Adrenal gland (tissue), 12 donors: ENCODE measurements around the gene CEACAM18. TPM values are rescaled to one million over a fixed set of nuclear protein-coding genes. Genes with fewer than 3 reads are reported as not detected.

Source experiments
- DNase-seq, 7 donors: peaks; one replicate each; pipeline ENCODE4 v3.0.0-alpha.2; 2019 to 2020
- H3K27ac ChIP-seq, 5 donors: fragments of 200-600 bp; sonication (generic) in 4 of 5; 1 replicate in 3 of 5; 2 replicates in 2 of 5; pipeline versions ENCODE4 v1.5.1 to v1.8.0; 2016 to 2020; ENCODE audit warnings: mild to moderate bottlenecking in 1 of 5
- H3K27me3 ChIP-seq: fragments of 200-600 bp; 2 replicates; pipeline ENCODE4 v1.8.0; 2021
- H3K36me3 ChIP-seq, 2 donors: fragments of 200-600 bp; replicated peaks in 1 of 2; 1 replicate in 1 of 2; 2 replicates in 1 of 2; pipeline versions ENCODE4 v1.5.1 to v1.8.0; 2018 to 2022
- H3K4me1 ChIP-seq, 2 donors: fragments of 200-600 bp; replicated peaks in 1 of 2; 1 replicate in 1 of 2; 2 replicates in 1 of 2; pipeline versions ENCODE4 v1.5.1 to v1.8.0; 2018 to 2021
- H3K4me3 ChIP-seq, 4 donors: fragments of 200-600 bp; sonication (generic) in 3 of 4; one replicate each; pipeline ENCODE4 v1.5.1; 2016 to 2018
- H3K9me3 ChIP-seq, 3 donors: fragments of 200-600 bp; sonication (generic) in 1 of 3; replicated peaks in 1 of 3; 1 replicate in 2 of 3; 2 replicates in 1 of 3; pipeline versions ENCODE4 v1.5.1 to v1.8.0; 2016 to 2021
- CTCF ChIP-seq, 6 experiments: fragments of 450-650 bp in 4 of 6; fragments of 200-600 bp in 2 of 6; sonication (generic) in 1 of 6; IDR thresholded peaks; 1 replicate in 5 of 6; 2 replicates in 1 of 6; pipeline versions ENCODE4 v1.5.1 to v1.8.0; 2016 to 2021; ENCODE audit warnings: antibody characterized with exemption in 6 of 6, mild to moderate bottlenecking in 2 of 6, moderate library complexity in 1 of 6
- POLR2A ChIP-seq, 2 donors: fragments of 450-650 bp; IDR thresholded peaks; one replicate each; pipeline ENCODE4 v1.6.1; 2017; ENCODE audit warnings: antibody characterized with exemption in 2 of 2, mild to moderate bottlenecking in 2 of 2, moderate library complexity in 1 of 2
- WGBS, 4 donors: extraction: QIAGEN DNeasy Blood & Tissue Kit in 2 of 4; methylation state at CpG; one replicate each; pipeline versions ENCODE4 v1.1.5 to v1.1.7; 2013 to 2017; 5-methylcytosine and 5-hydroxymethylcytosine counted together
- intact Hi-C, 2 donors: fragments of 100-400 bp; cut with DNase I; formaldehyde crosslinking; loops; one replicate each; pipeline versions ENCODE4 v1.14.1 to v1.15.0; 2022 to 2023
- polyA plus RNA-seq, 3 donors: library from polyadenylated mRNA; stranded (reverse); fragments of 200-250 nt in 2 of 3; fragments of 350-450 nt in 1 of 3; fragmentation: Illumina TruSeq in 1 of 3; extraction: RNeasy Lipid Tissue Mini Kit (QIAGEN cat#74804) in 1 of 3; gene quantifications; one replicate each; pipeline ENCODE4 v1.2.3, GENCODE V29; 2013 to 2014
- total RNA-seq, 9 donors: library from RNA; depleted of rRNA in 4 of 9; stranded (reverse); fragments of >200 nt in 4 of 9; fragments of 120-200 nt in 1 of 9; fragmentation: NEBNext Ultra II Directional in 1 of 9; extraction: Animal tissue kit (Norgen Biotek cat#: 25700) in 1 of 9; gene quantifications; one replicate each; pipeline versions ENCODE4 v1.1.0 to v1.2.4, GENCODE V29; 2013 to 2023
- donor health status: healthy with polysubstance abuse.
- donor health status: Bipolar disorder and iron deficiency.
- donor health status: DM: yes; HTN: yes; CAD: no.
- donor health status: DM: no; HTN: no; CAD: no.
- donor health status: DM: no; HTN: no; CAD: no.
- donor health status: DM: yes; HTN: yes; CAD: no.

The CEACAM18 gene
- total and polyA plus RNA-seq, 12 donors, result not detected

- Histone ChIP-seq H3K27ac (no peak overlapping the region), H3K27me3 (peaks cover 3% of the 10 kb centered on the region), H3K36me3 (no peaks in the 10 kb centered on the region), H3K9me3 (no peaks in the 10 kb centered on the region), H3K4me3 (no peak overlapping the region), H3K4me1 (no peaks in the 10 kb centered on the region)
- TF ChIP-seq POLR2A (IDR thresholded peaks at IDR 0.05) (no peak), CTCF (IDR thresholded peaks at IDR 0.05) (no peak)
- 64 to 74% (median 68%) methylated on average over 3 of the region's 3 CpGs for WGBS, 4 donors
- intact Hi-C loops, result no loop called here
- DNase-seq, result no peak
These were observed 10.2 kb downstream of the CEACAM18 start for GRCh38 chr19:51488491-51488890.

GRCh38 chr19:51489113-51489512, 10.8 kb downstream of the CEACAM18 start:
- Histone ChIP-seq H3K36me3 (no peaks in the 10 kb centered on the region), H3K27me3 (peaks cover 3% of the 10 kb centered on the region), H3K4me1 (no peaks in the 10 kb centered on the region), H3K9me3 (no peaks in the 10 kb centered on the region), H3K4me3 (no peak overlapping the region), H3K27ac (no peak overlapping the region)
- intact Hi-C loops, result no loop called here
- TF ChIP-seq CTCF (IDR thresholded peaks at IDR 0.05) (no peak), POLR2A (IDR thresholded peaks at IDR 0.05) (no peak)
- 47 to 58% (median 51%) methylated on average over 2 of the region's 2 CpGs for WGBS, 4 donors
- no peak for DNase-seq

- intact Hi-C loops, result no loop called here
- no peak for TF ChIP-seq CTCF (IDR thresholded peaks at IDR 0.05)
- Histone ChIP-seq H3K27ac (no peak overlapping the region), H3K36me3 (no peaks in the 10 kb centered on the region), H3K4me3 (no peak overlapping the region), H3K4me1 (no peaks in the 10 kb centered on the region), H3K27me3 (no peaks in the 10 kb centered on the region), H3K9me3 (no peaks in the 10 kb centered on the region)
- 25 to 49% (median 44%) methylated on average over 13 to 14 of the region's 14 CpGs for WGBS, 4 donors
- DNase-seq, result no peak
These were observed 12.3 kb downstream of the CEACAM18 start for GRCh38 chr19:51490676-51491075.

- 45 to 73% (median 66%) methylated on average over 5 to 7 of the region's 7 CpGs for WGBS, 4 donors
- no peak for DNase-seq
- Histone ChIP-seq H3K27me3 (no peaks in the 10 kb centered on the region), H3K27ac (no peak overlapping the region), H3K4me3 (no peak overlapping the region), H3K36me3 (no peaks in the 10 kb centered on the region), H3K4me1 (no peaks in the 10 kb centered on the region), H3K9me3 (no peaks in the 10 kb centered on the region)
- intact Hi-C loops, result no loop called here
- TF ChIP-seq CTCF (IDR thresholded peaks at IDR 0.05) (no peak), POLR2A (IDR thresholded peaks at IDR 0.05) (no peak)
These were observed 13.2 kb downstream of the CEACAM18 start for GRCh38 chr19:51491586-51491985.
